ENCODE data around the gene USP48. TPM values are rescaled to one million over a fixed set of nuclear protein-coding genes. Genes with fewer than 3 reads are reported as not detected.

The USP48 gene
- total RNA-seq, 3 donors from 2014 or later: 39.1 to 70.6 (median 52.2) TPM

- Histone ChIP-seq H3K36me3 (ENCODE audit: low read depth) (no peaks in the 10 kb centered on the region), H3K9me3 (no peaks in the 10 kb centered on the region), H3K4me1 (ENCODE audit: low read depth) (peaks cover 12% of the 10 kb centered on the region), H3K4me3 (no peak within 1 kb of the TSS)
- TF ChIP-seq CTCF (IDR thresholded peaks at IDR 0.05): no peak
- intact Hi-C loops (cut with DNase I, micrococcal nuclease): no loop called here
- peak; percentile 71 for ATAC-seq
- peak; percentile 60 to 76 (median 65) for DNase-seq
These were observed 113.5 kb downstream of the USP48 start, which contains the start of gene RAP1GAP for GRCh38 chr1:21669258-21670058. Gene RAP1GAP (minus strand): TSS chr1:21669357. CDS start chr1:21620032, 49,325 bp downstream.

GRCh38 chr1:21668951-21669257, 114.0 kb downstream of the USP48 start:
- H3K4me1 ChIP-seq (ENCODE audit: low read depth): peaks cover 12% of the 10 kb centered on the region
- no peaks in the 10 kb centered on the region for H3K9me3 ChIP-seq
- intact Hi-C loops (cut with DNase I, micrococcal nuclease): no loop called here
- ATAC-seq (no peak), DNase-seq (peak in 2 of 3 donors; percentile 40 to 52)
- no peaks in the 10 kb centered on the region for H3K36me3 ChIP-seq (ENCODE audit: low read depth)
- no peak for TF ChIP-seq CTCF (IDR thresholded peaks at IDR 0.05)
- H3K4me3 ChIP-seq: no peak overlapping the region

- intact Hi-C loops (cut with DNase I, micrococcal nuclease): no loop called here
- Histone ChIP-seq H3K4me1 (ENCODE audit: low read depth) (peaks cover 12% of the 10 kb centered on the region), H3K4me3 (no peak overlapping the region), H3K9me3 (no peaks in the 10 kb centered on the region), H3K36me3 (ENCODE audit: low read depth) (no peaks in the 10 kb centered on the region)
- DNase-seq (peak in 2 of 3 donors; percentile 25 to 50), ATAC-seq (no peak)
- no peak for TF ChIP-seq CTCF (IDR thresholded peaks at IDR 0.05)
These were observed 114.6 kb downstream of the USP48 start for GRCh38 chr1:21668232-21668950.

- intact Hi-C loops (cut with DNase I, micrococcal nuclease): no loop called here
- no peak for TF ChIP-seq CTCF (IDR thresholded peaks at IDR 0.05)
- DNase-seq: peak in 1 of 3 donors; percentile 21
- Histone ChIP-seq H3K36me3 (ENCODE audit: low read depth) (no peaks in the 10 kb centered on the region), H3K4me1 (ENCODE audit: low read depth) (peaks cover 12% of the 10 kb centered on the region), H3K4me3 (no peak overlapping the region), H3K9me3 (no peaks in the 10 kb centered on the region)
- ATAC-seq: no peak
These were observed 115.4 kb downstream of the USP48 start for GRCh38 chr1:21667348-21668231.

GRCh38 chr1:21666576-21667320, 116.2 kb downstream of the USP48 start:
- Histone ChIP-seq H3K4me1 (ENCODE audit: low read depth) (peaks cover 12% of the 10 kb centered on the region), H3K36me3 (ENCODE audit: low read depth) (no peaks in the 10 kb centered on the region), H3K4me3 (no peak overlapping the region), H3K9me3 (no peaks in the 10 kb centered on the region)
- no peak for ATAC-seq
- intact Hi-C loops (cut with DNase I, micrococcal nuclease): no loop called here
- TF ChIP-seq CTCF (IDR thresholded peaks at IDR 0.05): no peak
- DNase-seq: peak in 1 of 3 donors; percentile 17
